Lower leg skin (tissue), 4 donors: ENCODE measurements around the gene ACACA. TPM values are rescaled to one million over a fixed set of nuclear protein-coding genes. Genes with fewer than 3 reads are reported as not detected.

Source experiments
- DNase-seq, 2 donors: peaks; one replicate each; pipeline ENCODE4 v3.0.0-alpha.2; 2019; ENCODE audit warnings: low spot score in 2 of 2
- H3K4me3 ChIP-seq: fragments of 200-600 bp; sonication (generic); 2 replicates; pipeline ENCODE4 v1.5.1; 2017; ENCODE audit warnings: mild to moderate bottlenecking, low read depth; ENCODE audit not compliant: poor library complexity, severe bottlenecking
- CTCF ChIP-seq, 3 donors: fragments of 450-650 bp; IDR thresholded peaks; one replicate each; pipeline ENCODE4 v1.5.1; 2016; ENCODE audit warnings: antibody characterized with exemption in 3 of 3, mild to moderate bottlenecking in 3 of 3, moderate library complexity in 2 of 3
- POLR2A ChIP-seq, 2 donors: fragments of 450-650 bp; IDR thresholded peaks; one replicate each; pipeline ENCODE4 v1.6.1; 2016 to 2017; ENCODE audit warnings: antibody characterized with exemption in 2 of 2, mild to moderate bottlenecking in 1 of 2, moderate library complexity in 1 of 2
- WGBS, 2 donors: methylation state at CpG; one replicate each; pipeline ENCODE4 v1.1.5; 2018; 5-methylcytosine and 5-hydroxymethylcytosine counted together
- intact Hi-C: fragments of 100-400 bp; cut with DNase I; formaldehyde crosslinking; loops from one replicate; pipeline ENCODE4 v1.15.0; 2023; ENCODE audit warnings: low total_unique reads
- total RNA-seq, 4 donors: library from RNA; depleted of rRNA; stranded (reverse); fragments of >200 nt; gene quantifications; one replicate each; pipeline ENCODE4 v1.1.0, GENCODE V29; 2016

ACACA gene
- total RNA-seq, 4 donors from 2014 or later, result 24.2 to 35.7 (median 31.0) TPM

DNA sequence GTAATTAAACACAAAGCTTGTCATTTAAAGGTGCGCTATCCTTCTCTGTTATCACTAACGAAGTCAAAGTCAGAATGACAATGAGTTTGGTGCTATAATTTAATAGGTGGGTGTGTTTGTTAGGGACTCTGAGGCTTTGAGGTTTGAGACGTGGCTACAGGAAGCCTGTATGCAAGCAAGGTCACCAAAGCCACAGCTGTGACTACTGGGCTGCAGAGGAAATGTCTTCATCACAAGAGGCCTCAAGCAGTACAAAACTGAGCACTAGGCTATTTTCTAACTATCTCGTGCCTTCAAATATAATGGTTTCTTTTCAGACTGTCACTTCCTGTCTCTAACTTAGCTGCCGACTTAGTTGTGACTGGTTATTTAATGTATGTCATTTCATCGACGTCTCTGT lies 316.7 kb downstream of the ACACA start:
- no peak for TF ChIP-seq POLR2A (IDR thresholded peaks at IDR 0.05)
- TF ChIP-seq CTCF (IDR thresholded peaks at IDR 0.05), result no peak
- intact Hi-C loops, result no loop called here
- DNase-seq, result no peak
- H3K4me3 ChIP-seq, result no peak overlapping the region
- WGBS, 2 donors, result 64 to 70% methylated on average over 7 of the region's 7 CpGs

DNA sequence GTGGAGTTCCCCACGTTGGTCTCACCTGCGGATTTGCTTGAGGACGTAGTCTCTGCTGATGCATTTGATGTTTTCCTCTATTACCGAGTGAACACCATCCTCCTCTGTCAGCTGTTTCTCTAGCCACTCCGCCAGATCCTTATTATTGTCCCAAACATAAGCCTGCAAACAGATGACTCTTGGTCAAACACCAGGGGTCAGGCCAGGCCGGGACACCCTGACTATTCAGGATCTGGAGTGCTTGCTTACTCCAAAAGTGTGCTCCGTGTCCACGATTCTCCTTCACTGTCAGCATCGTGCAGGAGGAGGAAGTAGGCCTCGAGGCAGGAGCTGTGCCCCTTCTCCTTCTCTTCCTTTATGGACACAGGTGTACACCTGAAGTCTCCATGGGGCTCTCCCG lies 317.7 kb downstream of the ACACA start:
- intact Hi-C loops, result no loop called here
- no peak for TF ChIP-seq POLR2A (IDR thresholded peaks at IDR 0.05)
- no peak overlapping the region for H3K4me3 ChIP-seq
- no peak for DNase-seq
- 71 to 77% methylated on average over 11 of the region's 11 CpGs for WGBS, 2 donors

DNA sequence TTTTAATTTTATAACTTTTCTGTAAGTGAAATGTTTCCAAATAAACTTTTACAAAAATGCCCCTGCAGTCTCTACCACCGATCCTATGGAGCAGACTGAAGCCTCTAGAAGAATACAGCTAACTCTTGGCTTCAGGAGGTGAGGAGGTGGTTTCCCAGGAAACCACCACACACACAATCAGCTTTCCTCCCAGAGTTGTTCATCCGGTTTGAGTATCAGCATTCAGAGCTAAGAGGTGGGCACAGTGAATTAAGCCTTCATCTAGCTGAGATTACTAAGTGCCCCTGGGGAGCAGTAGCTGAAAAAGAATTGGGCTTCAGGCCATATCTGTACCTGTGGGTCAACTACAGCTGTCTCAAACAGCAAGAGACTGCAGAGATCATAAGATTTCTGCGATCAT lies 318.2 kb downstream of the ACACA start:
- TF ChIP-seq POLR2A (IDR thresholded peaks at IDR 0.05) (no peak), CTCF (IDR thresholded peaks at IDR 0.05) (no peak)
- no peak overlapping the region for H3K4me3 ChIP-seq
- intact Hi-C loops, result no loop called here
- WGBS, 2 donors, result 45 to 57% methylated on average over 3 of the region's 3 CpGs
- no peak for DNase-seq

GRCh38 chr17:37087683-37088082 lies 319.0 kb downstream of the ACACA start:
- no peak for TF ChIP-seq POLR2A (IDR thresholded peaks at IDR 0.05)
- no peak for TF ChIP-seq CTCF (IDR thresholded peaks at IDR 0.05)
- no peak for DNase-seq
- WGBS, 2 donors, result 89 to 91% methylated on average over 5 of the region's 5 CpGs
- intact Hi-C loops, result no loop called here
- H3K4me3 ChIP-seq, result no peak overlapping the region

- no peak for DNase-seq
- WGBS, 2 donors, result 91 to 93% methylated on average over 3 of the region's 3 CpGs
- no peak overlapping the region for H3K4me3 ChIP-seq
- TF ChIP-seq POLR2A (IDR thresholded peaks at IDR 0.05), result no peak
- no peak for TF ChIP-seq CTCF (IDR thresholded peaks at IDR 0.05)
- intact Hi-C loops, result no loop called here
These were observed 319.7 kb downstream of the ACACA start for GRCh38 chr17:37086948-37087347.

DNA sequence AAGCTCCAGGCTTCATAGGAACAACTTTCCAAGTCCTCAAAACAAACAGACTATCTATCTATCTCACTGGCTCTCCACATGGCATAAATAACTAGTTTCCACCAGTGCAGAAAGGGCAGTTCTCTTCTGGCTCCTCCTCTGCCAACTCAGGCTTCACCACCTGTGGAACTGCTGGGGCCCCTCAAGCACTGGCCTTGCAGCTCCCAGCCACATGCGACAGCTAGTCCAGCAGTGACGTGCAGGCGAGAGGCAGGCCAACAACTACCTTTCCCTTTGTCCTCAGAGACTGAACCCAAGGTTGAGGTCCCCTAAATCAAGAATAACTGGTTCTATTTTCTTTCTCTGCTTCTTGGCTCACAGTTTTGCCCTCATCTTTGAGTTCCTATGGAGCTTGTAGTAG lies 320.3 kb downstream of the ACACA start:
- 83 to 100% methylated on average over 3 of the region's 3 CpGs for WGBS, 2 donors
- intact Hi-C loops, result no loop called here
- no peak for TF ChIP-seq CTCF (IDR thresholded peaks at IDR 0.05)
- no peak for DNase-seq
- no peak overlapping the region for H3K4me3 ChIP-seq
